GM18511 (cell line): ENCODE results near the gene RARG.
"Not testable (repeated sequence)": the region's sequence is repeated elsewhere in the genome, so short reads cannot be mapped to it uniquely, and the experiment has no call there.

ENCODE experiments used
- ATAC-seq: cut with Tn5 transposase; IDR thresholded peaks from one replicate; pipeline ENCODE4 v1.9.1; 2021; ENCODE audit warnings: mild to moderate bottlenecking, moderate library complexity; ENCODE audit not compliant: unreplicated experiment

Gene RARG

DNA sequence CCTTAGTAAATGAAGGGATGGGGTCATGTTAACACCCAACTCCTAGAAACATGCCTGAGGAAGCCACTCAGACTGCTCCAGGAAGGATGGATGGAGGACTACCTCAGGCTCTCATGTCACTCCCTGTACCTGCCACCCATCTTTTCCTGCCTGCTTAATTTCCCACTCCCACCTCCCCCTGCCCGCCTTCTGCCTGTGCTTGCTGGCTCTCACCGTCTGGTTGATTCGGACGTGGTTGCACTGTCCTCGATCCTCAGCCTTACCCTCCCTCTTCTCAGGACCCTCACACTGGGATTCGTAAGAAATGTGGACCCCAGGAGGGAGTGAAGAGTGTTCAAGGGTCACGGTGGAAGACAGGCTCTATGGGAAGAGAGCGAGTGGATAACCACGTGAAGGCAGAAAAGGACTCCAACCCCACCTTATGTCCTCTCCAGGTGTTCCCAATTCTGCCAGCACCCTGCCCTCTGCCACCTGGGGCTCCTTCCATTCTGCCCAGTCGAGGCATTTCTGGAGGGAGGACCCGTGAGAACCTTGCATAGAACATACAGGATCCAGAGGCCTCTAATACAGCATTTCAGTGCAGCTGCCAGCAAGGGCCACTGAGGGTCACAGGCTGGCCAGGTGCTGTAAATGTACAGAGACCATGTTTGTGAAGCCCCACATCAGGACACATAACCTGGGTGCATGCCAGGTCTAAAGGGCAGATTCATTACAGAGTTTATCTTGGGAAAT lies 37.9 kb downstream of the RARG start:
- ATAC-seq, result no peak

DNA sequence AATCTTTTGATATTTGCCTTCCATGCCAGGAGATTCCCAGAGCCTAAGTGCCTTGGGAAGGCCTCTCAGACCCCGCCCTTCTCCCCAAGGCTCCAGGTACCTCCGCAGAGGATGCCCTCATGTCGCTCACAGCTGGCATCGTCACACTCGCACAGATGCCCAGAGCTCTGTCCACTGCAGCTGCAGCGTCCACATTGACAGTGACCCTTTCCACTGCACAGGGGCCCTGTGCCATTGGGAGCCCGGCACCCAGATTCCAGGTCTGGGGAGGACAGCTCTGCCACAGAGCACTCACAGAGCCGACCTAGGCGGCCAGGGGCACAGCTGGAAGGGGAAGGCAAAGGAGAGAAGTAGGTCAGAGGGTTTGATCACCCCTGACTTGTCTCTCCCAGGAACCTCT lies 39.0 kb downstream of the RARG start:
- no peak for ATAC-seq

DNA sequence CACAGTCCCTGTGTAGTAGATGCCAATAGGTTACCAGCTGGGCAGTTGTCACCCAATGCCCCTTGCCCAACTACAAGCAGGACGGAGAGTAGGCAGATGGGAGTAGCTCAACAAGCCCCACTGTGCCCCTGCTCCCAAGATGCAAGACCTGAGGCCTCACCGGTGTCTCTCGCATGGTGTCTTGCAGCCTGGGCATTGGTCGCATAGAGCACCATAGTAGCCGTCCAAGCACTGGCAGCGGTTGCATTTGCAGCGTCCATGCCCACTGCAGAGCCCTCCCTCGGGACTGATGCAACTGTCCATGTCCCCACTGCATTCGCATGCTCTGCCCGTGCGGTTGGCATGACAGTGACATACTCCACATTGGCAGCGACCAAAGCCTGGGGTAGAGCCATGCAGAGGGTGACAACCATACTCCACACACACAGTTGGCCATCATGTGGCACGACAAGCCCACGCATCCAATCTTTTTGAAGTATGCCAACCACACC lies 39.4 kb downstream of the RARG start:
- ATAC-seq, result no peak

DNA sequence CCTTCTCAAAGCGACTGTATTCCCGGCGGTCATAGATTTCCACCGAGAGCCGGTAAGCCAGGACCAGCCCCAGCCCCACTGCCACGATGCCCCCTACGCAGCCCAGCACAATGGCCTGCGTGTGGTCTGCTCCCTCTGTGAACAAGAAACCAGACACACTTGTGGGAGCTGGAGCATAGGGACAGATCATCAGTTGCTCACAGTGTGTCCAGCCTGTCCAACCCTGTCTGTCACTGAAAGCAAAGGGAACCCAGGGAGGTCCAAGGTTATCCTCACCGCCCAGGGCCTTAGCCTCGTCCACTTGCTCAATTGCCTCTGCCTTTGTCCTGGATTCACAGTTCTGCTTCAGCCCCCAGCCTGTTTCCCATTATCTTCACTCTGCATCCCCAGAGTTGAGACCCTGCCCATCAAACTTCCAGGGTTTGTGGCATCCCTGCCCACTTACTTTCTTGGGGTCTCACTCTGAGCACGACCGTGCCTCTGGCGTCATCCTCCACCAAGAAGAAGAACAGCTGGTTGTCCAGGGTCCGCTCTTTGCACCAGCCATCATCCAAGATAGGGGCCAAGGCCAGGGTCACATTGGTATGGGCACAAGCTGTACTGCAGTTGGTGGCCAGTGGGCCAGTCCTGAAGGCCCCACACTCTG lies 40.0 kb downstream of the RARG start:
- no peak for ATAC-seq

DNA sequence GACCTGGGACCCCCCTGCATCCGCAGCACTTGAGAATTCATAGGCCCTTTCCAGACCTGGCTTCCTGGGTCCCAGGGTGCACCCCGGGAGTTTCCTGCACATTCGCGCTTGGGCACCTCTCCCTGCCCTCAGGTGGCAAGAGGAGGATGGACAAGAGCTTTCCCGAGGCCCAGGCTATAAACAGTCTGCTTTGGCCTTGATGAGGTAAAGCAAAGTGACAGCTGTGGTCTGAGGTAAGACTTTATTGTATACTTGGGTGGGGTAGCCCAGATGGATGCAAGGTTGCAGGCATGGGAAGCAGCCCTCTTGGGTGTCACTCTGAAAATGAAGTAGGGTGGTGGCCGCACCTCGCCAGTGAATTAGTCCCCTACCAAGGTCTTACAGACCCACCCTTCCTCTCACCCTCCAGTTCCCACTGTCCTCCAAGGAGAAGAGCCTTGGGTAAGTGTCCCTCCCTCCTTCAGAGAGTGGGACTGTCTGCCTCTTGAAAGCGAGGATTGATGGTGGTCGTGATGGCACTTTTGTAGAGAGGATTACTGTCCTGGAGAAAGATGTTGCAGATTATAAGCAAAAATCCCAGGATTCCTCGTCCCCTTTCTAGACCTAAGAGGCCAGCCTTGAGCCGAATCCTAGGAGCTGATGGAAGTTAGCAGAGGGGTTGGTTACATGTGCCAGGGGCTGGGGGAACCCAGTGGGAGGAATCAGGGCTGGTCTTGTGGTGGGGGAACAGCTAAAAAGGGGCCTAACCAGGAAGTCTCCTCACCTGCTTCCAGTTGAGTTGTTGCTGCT lies 40.7 kb downstream of the RARG start:
- ATAC-seq, result no peak

DNA sequence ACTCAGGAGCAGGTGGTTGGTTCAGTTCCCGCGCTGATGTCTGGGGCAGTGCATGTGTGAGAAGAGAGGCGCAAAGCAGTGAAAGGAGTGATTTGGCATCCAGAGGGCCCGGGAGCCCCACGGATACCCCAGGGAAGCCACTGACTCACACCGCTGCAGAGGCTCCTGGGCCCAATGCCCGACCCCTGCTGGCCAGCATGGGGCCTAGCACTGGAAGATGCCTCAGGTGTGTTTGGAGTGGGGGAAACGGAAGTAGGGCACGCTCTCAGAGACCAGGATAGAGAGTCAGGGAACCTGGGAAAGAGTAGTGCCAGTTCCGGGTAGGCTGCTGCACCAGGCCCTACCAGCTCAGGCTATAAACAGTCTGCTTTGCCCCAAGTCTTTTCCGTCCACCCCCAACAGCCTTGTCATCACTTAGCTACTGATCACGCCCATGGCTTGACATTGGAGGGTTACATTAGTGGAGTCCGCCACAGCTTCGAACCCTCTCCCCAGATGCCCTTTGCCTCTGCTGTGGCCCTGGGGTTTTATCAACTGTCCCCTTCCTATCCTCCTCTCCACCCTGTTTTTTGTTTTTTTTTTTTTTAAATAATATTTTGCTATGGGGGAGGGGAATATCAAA lies 41.8 kb downstream of the RARG start:
- peak; percentile 62 for ATAC-seq

DNA sequence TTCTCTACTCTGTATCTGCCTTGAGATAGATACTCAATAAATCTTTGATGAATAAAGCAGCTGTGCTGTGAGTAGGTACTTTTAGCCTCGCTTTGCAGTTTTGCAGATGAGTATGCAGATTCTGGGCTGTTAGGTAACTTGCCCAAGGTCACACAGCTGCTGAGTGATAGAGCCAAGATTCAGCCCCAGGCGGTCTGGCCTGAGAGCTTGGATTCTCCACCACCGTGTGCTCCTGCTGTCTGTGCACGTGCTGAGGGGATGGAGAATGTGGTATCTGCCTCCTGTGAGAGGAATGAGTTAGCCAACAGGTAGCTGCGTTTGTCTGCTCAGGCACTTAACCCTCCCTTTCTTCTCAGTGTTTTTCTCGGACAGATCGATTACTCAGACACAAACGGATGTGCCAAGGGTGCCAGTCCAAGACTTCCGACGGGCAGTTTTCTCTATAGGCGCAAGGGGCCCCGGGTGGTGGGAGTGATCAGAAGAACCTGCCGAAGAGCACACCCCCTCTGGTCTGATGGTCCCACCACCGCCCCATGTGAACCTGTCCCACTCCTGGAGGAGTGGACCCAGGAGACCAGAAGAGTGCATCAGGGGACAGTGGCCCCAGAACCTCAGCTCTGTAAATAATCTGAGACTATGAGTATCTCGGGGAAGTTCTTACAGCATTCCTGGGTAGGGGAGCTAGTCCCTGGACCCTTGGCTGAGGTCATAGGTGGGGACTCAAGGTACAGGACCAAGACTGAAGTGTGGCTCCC lies 44.7 kb downstream of the RARG start:
- ATAC-seq, result no peak

DNA sequence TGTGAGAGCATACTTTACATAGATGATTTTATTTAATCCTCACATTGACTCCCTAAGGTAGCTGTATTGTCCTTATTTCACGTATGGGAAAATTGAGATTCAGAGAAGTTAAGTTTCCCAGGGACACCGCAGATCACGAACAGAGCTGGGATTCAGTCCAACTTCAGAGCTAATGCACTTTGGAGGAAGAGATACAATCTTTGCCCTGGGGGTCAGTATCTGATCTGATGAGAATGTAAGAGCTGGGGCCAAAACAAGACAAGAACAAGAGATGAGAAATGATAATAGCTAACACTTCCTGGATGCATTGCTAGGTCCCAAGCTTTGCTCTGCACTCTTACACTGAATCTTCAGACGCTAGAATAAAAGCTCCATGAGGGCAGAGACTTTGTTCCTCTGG lies 45.3 kb downstream of the RARG start:
- no peak for ATAC-seq

DNA sequence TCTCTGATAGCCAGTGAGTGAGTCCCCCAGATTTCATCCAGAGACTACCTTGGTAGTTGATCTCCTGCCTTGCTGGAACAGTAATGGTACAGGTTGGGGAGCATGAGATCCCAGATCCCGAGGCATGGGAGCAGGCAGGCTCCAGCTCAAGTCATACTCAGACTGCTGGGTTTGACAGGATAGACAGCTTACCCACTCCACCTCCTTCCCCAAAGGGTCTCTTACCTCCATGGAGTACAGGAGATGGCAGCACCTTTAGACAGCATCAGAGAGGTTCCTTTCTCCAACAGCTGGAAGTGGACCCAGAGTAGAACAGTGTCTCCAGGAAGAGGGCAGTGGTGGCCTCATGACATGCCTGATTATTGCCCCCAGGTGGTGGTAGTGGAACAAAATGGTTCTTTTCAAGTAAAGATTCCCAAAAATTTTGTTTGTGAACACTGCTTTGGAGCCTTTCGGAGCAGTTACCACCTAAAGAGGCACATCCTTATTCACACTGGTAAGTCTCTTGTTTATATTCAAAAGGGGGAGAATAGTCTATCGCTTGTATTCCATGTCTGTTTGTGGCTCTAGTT lies 46.3 kb downstream of the RARG start:
- no peak for ATAC-seq

DNA sequence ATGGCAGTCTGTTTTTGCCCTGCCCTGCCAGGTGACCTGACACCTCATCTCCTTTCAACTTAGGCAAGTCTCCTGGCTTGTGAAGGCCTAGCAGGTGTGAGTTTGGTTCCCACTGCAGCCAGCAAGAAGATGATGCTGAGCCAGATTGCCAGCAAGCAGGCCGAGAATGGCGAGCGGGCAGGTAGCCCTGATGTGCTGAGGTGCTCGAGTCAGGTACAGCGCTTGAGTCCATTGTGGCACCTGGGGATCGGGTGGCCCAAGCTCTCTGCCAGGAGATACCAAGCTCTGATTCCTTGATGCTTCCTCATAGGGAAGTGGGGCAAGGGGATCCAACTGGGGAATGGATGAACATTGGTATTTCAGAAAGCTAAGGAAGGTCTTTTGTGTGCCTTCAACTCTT lies 47.2 kb downstream of the RARG start:
- no peak for ATAC-seq

DNA sequence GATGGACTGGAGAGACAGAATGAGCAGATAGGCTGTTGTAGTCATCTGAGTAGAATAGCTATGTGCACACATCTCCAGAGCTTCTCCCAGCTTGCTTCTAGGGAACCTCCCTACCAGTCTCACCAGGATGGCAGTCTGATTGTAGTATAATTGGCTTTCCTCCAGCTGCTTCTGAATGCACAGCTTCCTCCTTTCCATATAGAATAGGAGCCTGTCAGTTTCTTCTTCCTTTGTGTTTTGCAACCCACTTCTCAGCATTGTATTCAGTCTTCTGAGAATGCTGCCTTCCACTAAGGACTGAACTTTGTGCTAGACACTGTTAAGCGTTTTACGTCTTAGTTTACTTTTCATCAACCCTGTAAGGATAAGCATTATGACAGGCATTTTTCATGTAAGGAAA lies 49.1 kb downstream of the RARG start:
- no peak for ATAC-seq

DNA sequence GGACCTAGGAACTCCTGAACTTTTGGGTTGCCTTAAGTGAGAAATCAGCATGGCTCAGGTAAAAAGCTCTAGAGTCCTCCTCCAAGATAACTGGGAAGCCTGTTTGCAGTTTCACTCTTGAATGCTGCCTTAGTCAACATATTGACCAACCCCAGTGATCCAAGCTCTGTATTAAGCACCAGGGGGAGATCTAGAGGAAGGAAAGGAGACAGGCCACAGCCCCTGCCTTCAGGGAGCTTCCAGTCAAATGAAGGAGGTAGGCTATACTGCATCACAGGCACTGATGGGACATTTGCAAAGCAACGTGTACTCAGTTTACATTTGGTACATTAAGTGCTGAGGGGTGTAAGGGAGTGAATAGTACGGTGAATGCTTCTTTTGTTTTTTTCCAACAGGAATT lies 50.1 kb downstream of the RARG start:
- no peak for ATAC-seq

DNA sequence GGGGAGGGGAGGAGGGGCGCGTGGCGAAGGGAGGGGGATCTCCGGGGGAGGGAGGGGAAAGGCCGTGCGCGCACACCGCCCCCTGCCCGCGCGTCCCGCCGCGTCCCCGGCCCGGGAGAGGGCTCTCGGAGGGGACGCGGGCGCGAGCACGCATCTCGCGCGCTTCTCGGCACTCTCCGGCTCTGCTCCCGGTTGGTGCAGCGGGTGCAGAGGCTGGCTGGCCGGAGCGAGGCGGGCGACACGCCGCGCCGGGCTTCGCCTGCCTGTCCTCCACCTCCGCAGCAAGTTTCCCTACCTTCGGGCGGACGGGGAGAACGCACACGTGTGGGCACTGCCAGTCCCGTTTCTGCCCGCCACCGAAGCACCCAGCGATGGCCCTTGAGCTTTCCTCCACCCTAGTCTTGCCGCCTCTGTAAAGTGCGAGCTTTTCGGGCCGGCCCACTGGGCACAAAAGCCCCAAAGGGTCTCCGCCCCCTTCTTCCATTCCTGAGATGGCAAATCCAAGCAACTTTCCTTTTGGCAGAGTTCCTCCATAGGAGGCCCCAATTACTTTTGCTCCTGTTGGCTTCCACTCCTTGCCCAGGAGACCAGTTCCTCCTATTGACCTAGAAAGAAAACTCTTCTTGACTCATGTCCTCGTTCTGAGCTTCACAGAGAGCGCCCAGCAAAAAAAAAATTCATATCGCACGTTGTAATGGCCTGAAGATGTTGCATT lies 50.9 kb downstream of the RARG start:
- ATAC-seq, result peak; percentile 61

DNA sequence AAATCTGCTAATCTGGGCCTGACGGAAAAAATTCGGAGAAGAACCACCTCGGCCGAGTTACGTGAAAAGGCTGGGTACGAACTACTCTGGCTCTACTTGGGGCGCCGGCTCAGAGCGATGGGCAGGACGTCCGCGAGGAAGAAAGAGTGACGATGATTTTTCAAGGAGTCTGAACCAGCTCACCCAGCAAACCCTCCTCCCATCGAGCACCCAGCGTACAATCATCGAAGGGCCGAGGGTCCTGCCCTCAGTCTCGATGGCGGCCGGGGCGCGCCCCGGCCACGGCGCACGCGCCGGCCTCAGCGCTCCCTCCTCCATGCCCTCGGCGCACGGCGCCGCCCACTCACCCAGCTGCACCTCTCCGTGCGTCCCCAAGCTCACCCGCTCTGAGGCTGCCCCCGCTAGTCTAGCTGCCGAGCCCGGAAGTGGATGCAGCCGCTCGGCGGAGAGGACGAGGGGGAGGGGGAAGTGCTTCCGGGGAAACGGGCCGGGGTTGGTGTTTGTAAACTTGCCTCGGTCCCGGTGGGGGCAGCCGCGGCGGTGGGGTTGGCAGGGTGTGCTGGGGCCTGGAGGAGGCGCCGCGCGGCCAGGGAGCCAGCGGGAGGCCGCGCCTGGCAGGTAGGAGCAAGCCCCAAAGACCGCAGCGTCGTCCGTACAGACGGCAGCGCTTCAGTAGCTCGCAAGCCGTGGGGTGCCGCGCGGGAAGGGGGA lies 51.6 kb downstream of the RARG start, which contains the start of the genes CSAD and ZNF740:
CSAD (minus strand) TSS at position 706 of the 711 bp plus-strand sequence. CDS start 7,455 bp downstream, outside the sequence.
ZNF740 (plus strand) TSS at position 503 of the 711 bp plus-strand sequence. CDS start 1,262 bp downstream, outside the sequence.
- peak; percentile 92 for ATAC-seq

DNA sequence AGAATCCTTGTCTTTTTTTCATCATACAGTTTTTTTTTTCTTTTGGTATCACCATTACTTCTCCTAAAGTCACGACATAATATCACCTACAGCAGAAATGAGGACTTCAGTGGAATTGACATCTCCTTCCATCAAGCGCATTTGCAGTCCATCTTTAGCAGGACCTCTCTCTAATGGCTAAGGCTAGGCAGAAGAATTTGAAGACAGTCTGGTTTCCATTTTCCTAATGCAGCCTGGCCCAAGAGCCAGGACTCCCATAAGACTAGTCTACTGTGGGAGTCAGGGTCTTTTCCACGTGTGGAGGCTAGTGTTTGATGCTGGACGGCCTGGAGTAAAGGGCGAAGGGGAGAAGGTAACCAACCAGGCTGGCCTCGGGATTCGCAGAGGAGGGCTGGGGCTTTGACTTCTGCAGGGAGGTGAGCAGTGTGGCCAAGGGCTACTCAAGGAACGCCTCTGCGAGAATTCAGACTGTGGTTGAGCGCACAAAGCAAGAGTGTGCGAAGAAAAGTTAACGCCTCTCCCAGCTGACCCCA lies 52.3 kb downstream of the RARG start:
- peak; percentile 21 for ATAC-seq

DNA sequence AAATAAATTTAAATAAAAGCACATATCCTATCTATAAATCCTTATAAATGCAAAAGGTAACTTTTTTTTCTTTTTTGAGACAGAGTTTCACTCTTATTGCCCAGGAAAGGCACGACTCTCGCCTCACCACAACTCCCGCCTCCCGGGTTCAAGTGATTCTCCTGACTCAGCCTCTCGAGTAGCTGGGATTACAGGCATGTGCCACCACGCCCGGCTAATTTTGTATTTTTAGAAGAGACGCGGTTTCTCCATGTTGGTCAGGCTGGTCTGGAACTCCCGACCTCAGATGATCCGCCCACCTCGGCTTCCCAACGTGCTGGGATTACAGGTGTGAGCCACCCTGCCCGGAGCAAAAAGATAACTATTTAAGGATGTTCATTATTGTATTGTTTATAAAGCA lies 53.2 kb downstream of the RARG start:
- ATAC-seq, result not testable (repeated sequence)

DNA sequence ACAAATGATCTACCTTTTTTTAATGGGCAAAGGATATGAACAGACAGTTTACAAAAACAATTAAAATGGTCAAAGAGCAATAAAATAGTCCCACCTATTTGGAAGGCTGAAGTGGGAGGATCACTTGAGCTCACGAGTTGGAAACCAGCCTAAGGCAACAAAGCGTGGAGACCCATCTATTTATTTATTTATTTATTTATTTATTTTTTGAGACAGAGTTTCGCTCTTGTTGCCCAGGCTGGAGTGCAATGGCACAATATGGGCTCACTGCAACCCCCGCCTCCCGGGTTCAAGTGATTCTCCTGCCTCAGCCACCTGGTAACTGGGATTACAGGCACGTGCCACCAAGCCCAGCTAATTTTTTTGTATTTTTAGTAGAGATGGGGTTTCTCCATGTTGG lies 54.6 kb downstream of the RARG start:
- ATAC-seq, result not testable (repeated sequence)

DNA sequence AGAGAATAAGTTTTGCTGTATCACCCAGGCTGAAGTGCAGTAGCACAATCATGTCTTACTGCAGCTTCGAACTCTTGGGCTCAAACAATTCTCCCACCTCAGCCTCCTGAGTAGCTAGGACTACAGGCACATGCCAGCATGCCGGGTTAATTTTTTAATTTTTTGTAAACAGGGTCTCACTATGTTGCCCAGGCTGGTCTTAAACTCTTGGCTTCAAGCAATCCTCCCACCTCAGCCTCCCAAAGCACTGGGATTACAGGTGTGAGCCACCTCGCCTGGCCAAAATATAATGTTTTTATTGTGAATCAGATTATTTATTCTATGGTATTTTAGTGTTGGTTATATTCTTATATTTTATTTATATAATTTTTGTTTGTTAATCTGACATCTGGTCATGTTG lies 55.3 kb downstream of the RARG start:
- no peak for ATAC-seq
